Upper lobe of left lung (tissue), 6 donors: ENCODE data around the gene DAD1. TPM values are rescaled to one million over a fixed set of nuclear protein-coding genes. Genes with fewer than 3 reads are reported as not detected.
A peak's percentile ranks its signal among the peaks of the same experiment; 100 is the strongest.

Experiments used
- ATAC-seq, 2 donors: fragments of 200-7000 bp; cut with Tn5 transposase; one replicate each; pipeline ENCODE4 v1.9.1; 2022; ENCODE audit warnings: mild to moderate bottlenecking in 2 of 2, moderate library complexity in 2 of 2; ENCODE audit not compliant: low FRiP score in 2 of 2
- DNase-seq, 2 donors: peaks; one replicate each; pipeline ENCODE4 v3.0.0-alpha.2; 2019 to 2020
- H3K27ac ChIP-seq, 4 donors: fragments of 200-600 bp; sonication (generic); one replicate each; pipeline ENCODE4 v1.5.1; 2016 to 2019
- H3K27me3 ChIP-seq, 4 donors: fragments of 200-600 bp; sonication (generic); one replicate each; pipeline ENCODE4 v1.5.1; 2017 to 2019
- H3K36me3 ChIP-seq, 4 donors: fragments of 200-600 bp; sonication (generic); one replicate each; pipeline ENCODE4 v1.5.1; 2016 to 2019
- H3K4me1 ChIP-seq, 4 donors: fragments of 200-600 bp; sonication (generic); one replicate each; pipeline ENCODE4 v1.5.1; 2018 to 2019
- H3K4me3 ChIP-seq, 4 donors: fragments of 200-600 bp; sonication (generic); one replicate each; pipeline ENCODE4 v1.5.1; 2017 to 2019; ENCODE audit warnings: mild to moderate bottlenecking in 2 of 4, moderate library complexity in 1 of 4
- H3K9me3 ChIP-seq, 4 donors: fragments of 200-600 bp; sonication (generic); one replicate each; pipeline ENCODE4 v1.5.1; 2018 to 2019
- CTCF ChIP-seq, 6 experiments: fragments of 450-650 bp in 4 of 6; fragments of 200-600 bp in 2 of 6; sonication (generic) in 2 of 6; IDR thresholded peaks; one replicate each; pipeline ENCODE4 v1.5.1; 2016 to 2019; ENCODE audit warnings: antibody characterized with exemption in 6 of 6
- EP300 ChIP-seq, 4 donors: sonication (generic); formaldehyde crosslinking; IDR thresholded peaks; one replicate each; pipeline ENCODE4 v1.5.1; 2017; ENCODE audit warnings: antibody characterized with exemption in 4 of 4, control low read depth in 2 of 4
- POLR2A ChIP-seq, 4 donors: fragments of 450-650 bp; IDR thresholded peaks; one replicate each; pipeline ENCODE4 v1.5.1; 2016 to 2017; ENCODE audit warnings: antibody characterized with exemption in 4 of 4, mild to moderate bottlenecking in 2 of 4
- POLR2AphosphoS5 ChIP-seq, 2 donors: sonication (generic); formaldehyde crosslinking; IDR thresholded peaks; one replicate each; pipeline ENCODE4 v1.5.1; 2017; ENCODE audit warnings: antibody characterized with exemption in 2 of 2
- WGBS, 2 donors: methylation state at CpG; one replicate each; pipeline ENCODE4 v1.1.5; 2017 to 2018; 5-methylcytosine and 5-hydroxymethylcytosine counted together
- total RNA-seq, 6 donors: library from RNA; depleted of rRNA in 4 of 6; stranded (reverse); fragments of >200 nt in 4 of 6; gene quantifications; one replicate each; pipeline versions ENCODE4 v1.1.0 to v1.2.1, GENCODE V29; 2016 to 2021
- donor health status: DM: no; HTN: no; CAD: no; lungs with moderate emphysema.
- donor health status: DM: no; HTN: yes; CAD: no; lungs with severe emphysema.

DAD1 gene
- total RNA-seq, 6 donors from 2014 or later = 8.4 to 188 (median 134) TPM

- no peak overlapping the region for H3K4me3 ChIP-seq
- H3K4me1 ChIP-seq = peaks cover 48 to 68% (median 63%) of the 10 kb centered on the region in 4 donors
- no peak for ATAC-seq
- TF ChIP-seq EP300 (IDR thresholded peaks at IDR 0.05) (no peak), POLR2A (IDR thresholded peaks at IDR 0.05) (no peak), POLR2AphosphoS5 (IDR thresholded peaks at IDR 0.05) (no peak), CTCF (IDR thresholded peaks at IDR 0.05) (no peak)
- H3K27me3 ChIP-seq = no peaks in the 10 kb centered on the region
- H3K27ac ChIP-seq = peak overlapping the region; percentile 45 to 82 (median 54)
- no peak for DNase-seq
- no peaks in the 10 kb centered on the region for H3K9me3 ChIP-seq
- WGBS, 2 donors = 82 to 89% methylated on average over 1 of the region's 1 CpG
- H3K36me3 ChIP-seq = no peaks in the 10 kb centered on the region
These were observed 31.2 kb downstream of the DAD1 start for GRCh38 chr14:22557846-22558220.

- Histone ChIP-seq H3K27ac (peak overlapping the region; percentile 45 to 84 (median 68)), H3K4me3 (peak overlapping the region in 2 of 4 donors; percentile 29 to 46), H3K4me1 (peaks cover 41 to 62% (median 57%) of the 10 kb centered on the region in 4 donors), H3K27me3 (no peaks in the 10 kb centered on the region), H3K9me3 (no peaks in the 10 kb centered on the region), H3K36me3 (no peaks in the 10 kb centered on the region)
- TF ChIP-seq POLR2AphosphoS5 (IDR thresholded peaks at IDR 0.05) = no peak
- no peak for TF ChIP-seq EP300 (IDR thresholded peaks at IDR 0.05)
- TF ChIP-seq POLR2A (IDR thresholded peaks at IDR 0.05) = peak in 1 of 4 donors; percentile 7
- TF ChIP-seq CTCF (IDR thresholded peaks at IDR 0.05) = peak; percentile 97 to 100 (median 99)
- ATAC-seq = peak; percentile 80 to 90
- DNase-seq = peak; percentile 81 to 98
- WGBS, 2 donors = 3 to 12% methylated on average over 14 to 18 of the region's 28 CpGs
These were observed 31.9 kb downstream of the DAD1 start for GRCh38 chr14:22556990-22557623.

GRCh38 chr14:22556021-22556989 is 32.7 kb downstream of the DAD1 start:
- peaks cover 36 to 54% (median 49%) of the 10 kb centered on the region in 4 donors for H3K4me1 ChIP-seq

GRCh38 chr14:22555384-22556011 is 33.5 kb downstream of the DAD1 start:
- H3K27ac ChIP-seq = peak overlapping the region in 3 of 4 donors; percentile 17 to 84 (median 76)
- no peaks in the 10 kb centered on the region for H3K36me3 ChIP-seq
- no peak for ATAC-seq
- WGBS, 2 donors = 68 to 88% methylated on average over 3 to 4 of the region's 4 CpGs
- TF ChIP-seq POLR2AphosphoS5 (IDR thresholded peaks at IDR 0.05) = no peak
- no peak for TF ChIP-seq POLR2A (IDR thresholded peaks at IDR 0.05)
- TF ChIP-seq CTCF (IDR thresholded peaks at IDR 0.05) = no peak
- TF ChIP-seq EP300 (IDR thresholded peaks at IDR 0.05) = no peak
- peaks cover 30 to 46% (median 42%) of the 10 kb centered on the region in 4 donors for H3K4me1 ChIP-seq
- no peaks in the 10 kb centered on the region for H3K27me3 ChIP-seq
- H3K9me3 ChIP-seq = no peaks in the 10 kb centered on the region
- no peak for DNase-seq
- H3K4me3 ChIP-seq = no peak overlapping the region

More at GRCh38 chr14:22556021-22556989, 32.7 kb downstream of the DAD1 start:
- Histone ChIP-seq H3K4me3 (peak overlapping the region in 2 of 4 donors; percentile 29 to 46), H3K27me3 (no peaks in the 10 kb centered on the region), H3K36me3 (no peaks in the 10 kb centered on the region), H3K9me3 (no peaks in the 10 kb centered on the region), H3K27ac (peak overlapping the region; percentile 45 to 84 (median 68))
- 51 to 53% methylated on average over 6 to 28 of the region's 28 CpGs for WGBS, 2 donors
- TF ChIP-seq EP300 (IDR thresholded peaks at IDR 0.05) = peak in 2 of 4 donors; percentile 56 to 66
- no peak for TF ChIP-seq POLR2A (IDR thresholded peaks at IDR 0.05)
- TF ChIP-seq CTCF (IDR thresholded peaks at IDR 0.05) = no peak
- TF ChIP-seq POLR2AphosphoS5 (IDR thresholded peaks at IDR 0.05) = peak; percentile 52 to 62
- ATAC-seq (peak; percentile 40 to 51), DNase-seq (peak; percentile 69 to 88)
